HepG2 (cell line): ENCODE results near the gene ANKS3. TPM values are rescaled to one million over a fixed set of nuclear protein-coding genes. Genes with fewer than 3 reads are reported as not detected.

Experiments used
- AKNA ChIP-seq: sonication (generic); formaldehyde crosslinking; IDR thresholded peaks from 2 replicates; pipeline ENCODE4 v1.4.0; 2020; ENCODE audit warnings: missing genetic modification reagents, borderline replicate concordance
- ATF7 ChIP-seq, 2 experiments: fragments of 450-650 bp in 1 of 2; sonication (generic) in 1 of 2; formaldehyde crosslinking in 1 of 2; IDR thresholded peaks; 2 replicates each; pipeline versions ENCODE4 v1.4.0 to v1.6.1; 2016 to 2020; ENCODE audit warnings: antibody characterized with exemption in 1 of 2, mild to moderate bottlenecking in 1 of 2, missing genetic modification reagents in 1 of 2
- HMGXB3 ChIP-seq: sonication (generic); formaldehyde crosslinking; IDR thresholded peaks from 2 replicates; pipeline ENCODE4 v1.4.0; 2020; ENCODE audit warnings: missing genetic modification reagents, borderline replicate concordance
- JUND ChIP-seq: sonication (generic); formaldehyde crosslinking; IDR thresholded peaks from 2 replicates; pipeline ENCODE4 v1.8.0; 2022; ENCODE audit warnings: mild to moderate bottlenecking, missing genetic modification reagents
- NFYB ChIP-seq: sonication (generic); formaldehyde crosslinking; IDR thresholded peaks from 2 replicates; pipeline ENCODE4 v1.4.0; 2020; ENCODE audit warnings: missing genetic modification reagents
- NR2F6 ChIP-seq, 2 experiments: IDR thresholded peaks; 2 replicates each; pipeline ENCODE4 v1.6.1; 2016; ENCODE audit warnings: antibody characterized with exemption in 1 of 2, mild to moderate bottlenecking in 1 of 2
- RFXAP ChIP-seq: sonication (generic); formaldehyde crosslinking; IDR thresholded peaks from 2 replicates; pipeline ENCODE4 v1.4.0; 2020; ENCODE audit warnings: missing genetic modification reagents, borderline replicate concordance
- SRF ChIP-seq: IDR thresholded peaks from 2 replicates; pipeline ENCODE4 v1.6.1; 2011; ENCODE audit warnings: mild to moderate bottlenecking, low read depth, low read length, moderate library complexity
- ZBTB26 ChIP-seq: IDR thresholded peaks from 2 replicates; pipeline ENCODE4 v1.6.1; 2016; ENCODE audit warnings: missing compliant biosample characterization, missing genetic modification reagents, borderline replicate concordance
- ZNF251 ChIP-seq: sonication (generic); formaldehyde crosslinking; IDR thresholded peaks from 2 replicates; pipeline ENCODE4 v1.9.0; 2021; ENCODE audit warnings: mild to moderate bottlenecking, missing genetic modification reagents
- ZNF362 ChIP-seq: sonication (generic); formaldehyde crosslinking; IDR thresholded peaks from 2 replicates; pipeline ENCODE4 v1.4.0; 2020; ENCODE audit warnings: missing genetic modification reagents, mild to moderate bottlenecking, borderline replicate concordance
- ZNF530 ChIP-seq: sonication (generic); formaldehyde crosslinking; IDR thresholded peaks from 2 replicates; pipeline ENCODE4 v1.5.0; 2020; ENCODE audit warnings: low read depth, mild to moderate bottlenecking, missing genetic modification reagents
- ZNF543 ChIP-seq: sonication (generic); formaldehyde crosslinking; IDR thresholded peaks from 2 replicates; pipeline ENCODE4 v1.4.0; 2020; ENCODE audit warnings: mild to moderate bottlenecking, missing genetic modification reagents
- ZSCAN22 ChIP-seq: sonication (generic); formaldehyde crosslinking; IDR thresholded peaks from 2 replicates; pipeline ENCODE4 v1.4.0; 2020; ENCODE audit warnings: mild to moderate bottlenecking, missing genetic modification reagents
- polyA plus RNA-seq, 8 experiments: library from polyadenylated mRNA; depleted of rRNA in 3 of 8; stranded (reverse) in 7 of 8; unstranded in 1 of 8; fragments of >200 nt; fragmentation: Illumina TruSeq in 4 of 8; extraction: Trizol in 4 of 8; gene quantifications; 2 replicates each; pipeline versions ENCODE4 v1.2.1 to v1.2.3, GENCODE V29; 2011 to 2016; ENCODE audit warnings: low read depth in 4 of 8, missing spikeins in 1 of 8, mixed read lengths in 1 of 8; ENCODE audit not compliant: insufficient read depth in 1 of 8
- total RNA-seq, 5 experiments: library from RNA; depleted of rRNA; stranded (reverse); fragments of >200 nt; fragmentation: Illumina TruSeq; extraction: Trizol; gene quantifications; 2 replicates each; pipeline ENCODE4 v1.2.3, GENCODE V29; 2016; ENCODE audit warnings: low read depth in 1 of 5

Gene ANKS3
- total and polyA plus RNA-seq, 2 of the 13 experiments (the other 11 are each of a cell fraction or from before 2014, with no cell fraction given): 11.4 to 15.9 TPM

- TF ChIP-seq AKNA (CRISPR knock-in tag) (no peak), NR2F6 (IDR thresholded peaks at IDR 0.05) (no peak), NR2F6 (CRISPR knock-in tag; IDR thresholded peaks at IDR 0.05) (0 out of 2 replicates have a peak, but pooled peaks have one; percentile 9), ZSCAN22 (CRISPR knock-in tag) (no peak), NFYB (peak; percentile 16; the same call in 1 of the 2 replicates), ATF7 (IDR thresholded peaks at IDR 0.05) (no peak), ATF7 (CRISPR knock-in tag; IDR thresholded peaks at IDR 0.05) (no peak), SRF (peak; percentile 75; the same call in 1 of the 2 replicates), ZNF362 (peak; percentile 26; the same call in 1 of the 2 replicates), ZBTB26 (peak; percentile 69; the same call in 1 of the 2 replicates), ZNF251 (no peak), RFXAP (CRISPR knock-in tag) (0 out of 2 replicates have a peak, but pooled peaks have one; percentile 36), ZNF530 (CRISPR knock-in tag) (no peak), ZNF543 (CRISPR knock-in tag) (no peak), HMGXB3 (CRISPR knock-in tag) (0 out of 2 replicates have a peak, but pooled peaks have one; percentile 12), JUND (CRISPR knock-in tag) (peak; percentile 32; the same call in 1 of the 2 replicates)
These were observed 34.7 kb upstream of the ANKS3 start (continued) for GRCh38 chr16:4768549-4769305.
